Tibial artery (tissue), 4 donors: Measurements from ENCODE around the gene DPP6.

Source experiments
- DNase-seq, 2 donors: peaks; one replicate each; pipeline ENCODE4 v3.0.0-alpha.2; 2019
- H3K27ac ChIP-seq, 2 donors: fragments of 200-600 bp; sonication (generic) in 1 of 2; 1 replicate in 1 of 2; 2 replicates in 1 of 2; pipeline ENCODE4 v1.5.1; 2018 to 2019; ENCODE audit warnings: mild to moderate bottlenecking in 1 of 2
- H3K27me3 ChIP-seq, 2 donors: fragments of 200-600 bp; sonication (generic) in 1 of 2; one replicate each; pipeline versions ENCODE4 v1.5.1 to v1.6.0; 2016 to 2019
- H3K36me3 ChIP-seq, 3 donors: fragments of 200-600 bp; sonication (generic) in 2 of 3; one replicate each; pipeline ENCODE4 v1.5.1; 2016 to 2019; ENCODE audit warnings: mild to moderate bottlenecking in 2 of 3
- H3K4me1 ChIP-seq, 4 donors: fragments of 200-600 bp; sonication (generic) in 2 of 4; 1 replicate in 3 of 4; 2 replicates in 1 of 4; pipeline ENCODE4 v1.5.1; 2016 to 2019
- H3K4me3 ChIP-seq, 2 donors: fragments of 200-600 bp; sonication (generic) in 1 of 2; 1 replicate in 1 of 2; 2 replicates in 1 of 2; pipeline ENCODE4 v1.5.1; 2018 to 2019; ENCODE audit warnings: mild to moderate bottlenecking in 2 of 2
- H3K9me3 ChIP-seq, 3 donors: fragments of 200-600 bp; sonication (generic) in 1 of 3; one replicate each; pipeline ENCODE4 v1.5.1; 2016 to 2019
- CTCF ChIP-seq, 2 experiments: fragments of 200-600 bp in 1 of 2; fragments of 450-650 bp in 1 of 2; IDR thresholded peaks; one replicate each; pipeline ENCODE4 v1.5.1; 2017 to 2019; ENCODE audit warnings: antibody characterized with exemption in 2 of 2, mild to moderate bottlenecking in 1 of 2, moderate library complexity in 1 of 2
- intact Hi-C: fragments of 100-400 bp; cut with DNase I; formaldehyde crosslinking; loops from one replicate; pipeline ENCODE4 v1.15.0; 2023; ENCODE audit warnings: low total_unique reads

The DPP6 gene

GRCh38 chr7:154744861-154745258 is 692.7 kb downstream of the DPP6 start:
- Histone ChIP-seq H3K27ac (no peak overlapping the region), H3K4me1 (no peaks in the 10 kb centered on the region), H3K36me3 (no peaks in the 10 kb centered on the region), H3K9me3 (no peaks in the 10 kb centered on the region), H3K27me3 (no peaks in the 10 kb centered on the region), H3K4me3 (no peak overlapping the region)
- TF ChIP-seq CTCF (IDR thresholded peaks at IDR 0.05): no peak
- intact Hi-C loops: no loop called here
- DNase-seq: no peak

GRCh38 chr7:154746571-154747360 is 694.6 kb downstream of the DPP6 start:
- Histone ChIP-seq H3K4me3 (no peak overlapping the region), H3K4me1 (no peaks in the 10 kb centered on the region), H3K27ac (no peak overlapping the region), H3K9me3 (no peaks in the 10 kb centered on the region), H3K36me3 (no peaks in the 10 kb centered on the region), H3K27me3 (no peaks in the 10 kb centered on the region)
- TF ChIP-seq CTCF (IDR thresholded peaks at IDR 0.05): no peak
- no peak for DNase-seq
- intact Hi-C loops: no loop called here

- H3K36me3 ChIP-seq: no peaks in the 10 kb centered on the region
- no peaks in the 10 kb centered on the region for H3K9me3 ChIP-seq
- H3K4me1 ChIP-seq: no peaks in the 10 kb centered on the region
- intact Hi-C loops: no loop called here
- H3K27me3 ChIP-seq: no peaks in the 10 kb centered on the region
- no peak for TF ChIP-seq CTCF (IDR thresholded peaks at IDR 0.05)
- H3K4me3 ChIP-seq: no peak overlapping the region
- no peak overlapping the region for H3K27ac ChIP-seq
- no peak for DNase-seq
Measured at GRCh38 chr7:154748089-154748786, 696.0 kb downstream of the DPP6 start.

GRCh38 chr7:154750353-154750801 is 698.2 kb downstream of the DPP6 start:
- no peaks in the 10 kb centered on the region for H3K36me3 ChIP-seq
- no peak for TF ChIP-seq CTCF (IDR thresholded peaks at IDR 0.05)
- no peak overlapping the region for H3K4me3 ChIP-seq
- DNase-seq: no peak
- H3K9me3 ChIP-seq: no peaks in the 10 kb centered on the region
- H3K27ac ChIP-seq: no peak overlapping the region
- H3K27me3 ChIP-seq: no peaks in the 10 kb centered on the region
- no peaks in the 10 kb centered on the region for H3K4me1 ChIP-seq
- intact Hi-C loops: no loop called here

GRCh38 chr7:154753226-154753625 is 701.0 kb downstream of the DPP6 start:
- no peak overlapping the region for H3K4me3 ChIP-seq
- intact Hi-C loops: no loop called here

More at GRCh38 chr7:154753226-154753625, 701.0 kb downstream of the DPP6 start:
- Histone ChIP-seq H3K9me3 (no peaks in the 10 kb centered on the region), H3K36me3 (no peaks in the 10 kb centered on the region), H3K27me3 (no peaks in the 10 kb centered on the region), H3K27ac (no peak overlapping the region), H3K4me1 (no peaks in the 10 kb centered on the region)
- TF ChIP-seq CTCF (IDR thresholded peaks at IDR 0.05): no peak
- no peak for DNase-seq
